Stomach (tissue), 4 donors: ENCODE results near the gene GPBP1L1.

Experiments
- EP300 ChIP-seq: sonication (generic); formaldehyde crosslinking; IDR thresholded peaks from one replicate; pipeline ENCODE4 v1.6.1; 2017; ENCODE audit warnings: antibody characterized with exemption
- POLR2A ChIP-seq, 4 donors: fragments of 450-650 bp; IDR thresholded peaks; one replicate each; pipeline ENCODE4 v1.6.1; 2016; ENCODE audit warnings: antibody characterized with exemption in 4 of 4, control low read depth in 2 of 4, mild to moderate bottlenecking in 1 of 4, moderate library complexity in 1 of 4
- POLR2AphosphoS5 ChIP-seq, 3 donors: sonication (generic); formaldehyde crosslinking; IDR thresholded peaks; one replicate each; pipeline ENCODE4 v1.6.1; 2016; ENCODE audit warnings: antibody characterized with exemption in 3 of 3
- TF ChIP-seq, protein P1 (sequence below), 7 experiments: fragments of 450-650 bp in 4 of 7; fragments of 200-600 bp in 3 of 7; sonication (generic) in 3 of 7; IDR thresholded peaks; one replicate each; pipeline ENCODE4 v1.5.1; 2016 to 2019; ENCODE audit warnings: antibody characterized with exemption in 7 of 7, control low read depth in 2 of 7, mild to moderate bottlenecking in 1 of 7

DNA sequence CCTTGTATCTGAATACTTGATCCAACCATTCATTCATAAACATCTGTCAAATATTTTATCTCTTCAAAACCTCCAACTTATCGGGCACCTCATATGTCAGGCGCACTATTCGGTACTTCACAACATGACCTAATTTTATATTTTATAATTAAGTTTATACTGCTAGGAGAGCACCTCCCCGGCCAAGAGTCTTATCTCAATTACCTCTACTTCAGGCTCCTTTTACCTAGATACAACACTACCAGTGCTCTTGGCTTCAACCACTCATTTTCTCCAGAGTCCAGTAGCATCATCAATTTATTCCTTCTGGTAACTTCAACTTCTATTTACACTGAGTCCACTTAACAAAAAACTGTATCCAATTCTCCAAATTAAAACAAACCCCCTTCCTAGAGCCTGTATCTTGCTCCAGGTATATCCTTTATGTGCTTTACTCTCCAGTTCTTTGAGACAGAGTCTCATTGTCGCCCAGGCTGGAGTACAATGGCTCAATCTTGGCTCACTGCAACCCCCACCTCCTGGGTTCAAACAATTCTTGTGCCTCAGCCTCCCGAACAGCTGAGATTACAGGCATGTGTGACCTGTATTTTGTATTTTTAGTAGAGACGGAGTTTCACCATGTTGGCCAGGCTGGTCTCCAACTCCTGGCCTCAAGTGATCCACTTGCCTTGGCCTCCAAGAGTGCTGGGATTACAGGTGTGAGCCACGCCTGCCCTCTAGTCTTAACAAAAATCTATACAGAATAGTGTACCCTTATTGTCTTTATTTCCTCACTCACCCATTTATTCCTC lies 18.8 kb downstream of the GPBP1L1 start:
- TF ChIP-seq, protein P1, sequence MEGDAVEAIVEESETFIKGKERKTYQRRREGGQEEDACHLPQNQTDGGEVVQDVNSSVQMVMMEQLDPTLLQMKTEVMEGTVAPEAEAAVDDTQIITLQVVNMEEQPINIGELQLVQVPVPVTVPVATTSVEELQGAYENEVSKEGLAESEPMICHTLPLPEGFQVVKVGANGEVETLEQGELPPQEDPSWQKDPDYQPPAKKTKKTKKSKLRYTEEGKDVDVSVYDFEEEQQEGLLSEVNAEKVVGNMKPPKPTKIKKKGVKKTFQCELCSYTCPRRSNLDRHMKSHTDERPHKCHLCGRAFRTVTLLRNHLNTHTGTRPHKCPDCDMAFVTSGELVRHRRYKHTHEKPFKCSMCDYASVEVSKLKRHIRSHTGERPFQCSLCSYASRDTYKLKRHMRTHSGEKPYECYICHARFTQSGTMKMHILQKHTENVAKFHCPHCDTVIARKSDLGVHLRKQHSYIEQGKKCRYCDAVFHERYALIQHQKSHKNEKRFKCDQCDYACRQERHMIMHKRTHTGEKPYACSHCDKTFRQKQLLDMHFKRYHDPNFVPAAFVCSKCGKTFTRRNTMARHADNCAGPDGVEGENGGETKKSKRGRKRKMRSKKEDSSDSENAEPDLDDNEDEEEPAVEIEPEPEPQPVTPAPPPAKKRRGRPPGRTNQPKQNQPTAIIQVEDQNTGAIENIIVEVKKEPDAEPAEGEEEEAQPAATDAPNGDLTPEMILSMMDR (IDR thresholded peaks at IDR 0.05) = no peak
- TF ChIP-seq POLR2A (IDR thresholded peaks at IDR 0.05) (no peak), POLR2AphosphoS5 (IDR thresholded peaks at IDR 0.05) (no peak), EP300 (no peak)
